Sigmoid colon (tissue), 7 donors: Measurements from ENCODE around the gene HADH. TPM values are rescaled to one million over a fixed set of nuclear protein-coding genes. Genes with fewer than 3 reads are reported as not detected.
"Not testable (repeated sequence)": the region's sequence is repeated elsewhere in the genome, so short reads cannot be mapped to it uniquely, and the experiment has no call there.

Experiments used
- DNase-seq: peaks from one replicate; pipeline ENCODE4 v3.0.0-alpha.2; 2019
- H3K27ac ChIP-seq, 4 donors: fragments of 200-600 bp; sonication (generic); one replicate each; pipeline ENCODE4 v1.5.1; 2016 to 2019; ENCODE audit warnings: mild to moderate bottlenecking in 1 of 4
- H3K27me3 ChIP-seq, 3 donors: fragments of 200-600 bp; sonication (generic); one replicate each; pipeline ENCODE4 v1.5.1; 2019; ENCODE audit warnings: mild to moderate bottlenecking in 1 of 3
- H3K36me3 ChIP-seq, 4 donors: fragments of 200-600 bp; sonication (generic); one replicate each; pipeline ENCODE4 v1.5.1; 2016 to 2019
- H3K4me1 ChIP-seq, 4 donors: fragments of 200-600 bp; sonication (generic); one replicate each; pipeline ENCODE4 v1.5.1; 2017 to 2019
- H3K4me3 ChIP-seq, 4 donors: fragments of 200-600 bp; sonication (generic); one replicate each; pipeline ENCODE4 v1.5.1; 2017 to 2019; ENCODE audit warnings: mild to moderate bottlenecking in 2 of 4, moderate library complexity in 1 of 4
- H3K9me3 ChIP-seq, 4 donors: fragments of 200-600 bp in 3 of 4; sonication (generic) in 3 of 4; one replicate each; pipeline versions ENCODE4 v1.5.1 to v1.6.1; 2013 to 2019
- EP300 ChIP-seq, 4 donors: sonication (generic); formaldehyde crosslinking; IDR thresholded peaks; one replicate each; pipeline ENCODE4 v1.6.1; 2017; ENCODE audit warnings: antibody characterized with exemption in 4 of 4
- POLR2A ChIP-seq, 2 donors: fragments of 450-650 bp; IDR thresholded peaks; one replicate each; pipeline ENCODE4 v1.6.1; 2016; ENCODE audit warnings: antibody characterized with exemption in 2 of 2, mild to moderate bottlenecking in 2 of 2, moderate library complexity in 2 of 2
- POLR2AphosphoS5 ChIP-seq, 4 donors: sonication (generic); formaldehyde crosslinking; IDR thresholded peaks; one replicate each; pipeline ENCODE4 v1.6.1; 2017; ENCODE audit warnings: antibody characterized with exemption in 4 of 4
- WGBS, 2 donors: extraction: QIAGEN DNeasy Blood & Tissue Kit; methylation state at CpG; one replicate each; pipeline ENCODE4 v1.1.7; 2013; 5-methylcytosine and 5-hydroxymethylcytosine counted together
- intact Hi-C: fragments of 100-400 bp; cut with DNase I; formaldehyde crosslinking; loops from one replicate; pipeline ENCODE4 v1.15.1; 2023
- polyA plus RNA-seq, 3 donors: library from polyadenylated mRNA; stranded (reverse); fragments of 200-250 nt; gene quantifications; one replicate each; pipeline ENCODE4 v1.2.3, GENCODE V29; 2013
- total RNA-seq, 4 donors: library from RNA; depleted of rRNA; stranded (reverse); fragments of >200 nt; gene quantifications; one replicate each; pipeline ENCODE4 v1.1.0, GENCODE V29; 2016
- TF ChIP-seq, protein P1 (sequence below), 4 experiments: fragments of 450-650 bp in 3 of 4; fragments of 200-600 bp in 1 of 4; IDR thresholded peaks; one replicate each; pipeline ENCODE4 v1.5.1; 2016 to 2019; ENCODE audit warnings: antibody characterized with exemption in 4 of 4, mild to moderate bottlenecking in 3 of 4, moderate library complexity in 2 of 4
- donor health status: healthy with polysubstance abuse.
- donor health status: Bipolar disorder and iron deficiency.
- donor health status: healthy.

The HADH gene
- total and polyA plus RNA-seq, 7 donors, result 46.6 to 229 (median 99.6) TPM

GRCh38 chr4:108049406-108049805 is 59.7 kb downstream of the HADH start:
- TF ChIP-seq, protein P1, sequence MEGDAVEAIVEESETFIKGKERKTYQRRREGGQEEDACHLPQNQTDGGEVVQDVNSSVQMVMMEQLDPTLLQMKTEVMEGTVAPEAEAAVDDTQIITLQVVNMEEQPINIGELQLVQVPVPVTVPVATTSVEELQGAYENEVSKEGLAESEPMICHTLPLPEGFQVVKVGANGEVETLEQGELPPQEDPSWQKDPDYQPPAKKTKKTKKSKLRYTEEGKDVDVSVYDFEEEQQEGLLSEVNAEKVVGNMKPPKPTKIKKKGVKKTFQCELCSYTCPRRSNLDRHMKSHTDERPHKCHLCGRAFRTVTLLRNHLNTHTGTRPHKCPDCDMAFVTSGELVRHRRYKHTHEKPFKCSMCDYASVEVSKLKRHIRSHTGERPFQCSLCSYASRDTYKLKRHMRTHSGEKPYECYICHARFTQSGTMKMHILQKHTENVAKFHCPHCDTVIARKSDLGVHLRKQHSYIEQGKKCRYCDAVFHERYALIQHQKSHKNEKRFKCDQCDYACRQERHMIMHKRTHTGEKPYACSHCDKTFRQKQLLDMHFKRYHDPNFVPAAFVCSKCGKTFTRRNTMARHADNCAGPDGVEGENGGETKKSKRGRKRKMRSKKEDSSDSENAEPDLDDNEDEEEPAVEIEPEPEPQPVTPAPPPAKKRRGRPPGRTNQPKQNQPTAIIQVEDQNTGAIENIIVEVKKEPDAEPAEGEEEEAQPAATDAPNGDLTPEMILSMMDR (IDR thresholded peaks at IDR 0.05), result no peak
- no peak for TF ChIP-seq POLR2AphosphoS5 (IDR thresholded peaks at IDR 0.05)
- no peak for TF ChIP-seq EP300 (IDR thresholded peaks at IDR 0.05)
- no peak for TF ChIP-seq POLR2A (IDR thresholded peaks at IDR 0.05)
- Histone ChIP-seq H3K27ac (no peak overlapping the region), H3K27me3 (no peaks in the 10 kb centered on the region), H3K36me3 (no peaks in the 10 kb centered on the region), H3K4me1 (peaks cover 0 to 21% (median 10%) of the 10 kb centered on the region in 4 donors), H3K4me3 (no peak overlapping the region), H3K9me3 (no peaks in the 10 kb centered on the region)
- intact Hi-C loops, result no loop called here
- DNase-seq, result no peak
- WGBS, 2 donors, result 64 to 83% methylated on average over 5 of the region's 5 CpGs

- H3K27ac ChIP-seq, H3K27me3 ChIP-seq, H3K36me3 ChIP-seq, H3K4me3 ChIP-seq, intact Hi-C loops, H3K9me3 ChIP-seq, DNase-seq: not testable (repeated sequence)
- 88 to 94% methylated on average over 8 of the region's 10 CpGs for WGBS, 2 donors
- H3K4me1 ChIP-seq, result peaks cover 0 to 14% (median 7%) of the 10 kb centered on the region in 4 donors
Measured at GRCh38 chr4:108050166-108051111, 60.8 kb downstream of the HADH start.

- Histone ChIP-seq H3K4me1 (peaks cover 0 to 5% (median 0%) of the 10 kb centered on the region in 4 donors), H3K27ac (no peak overlapping the region), H3K4me3 (no peak overlapping the region), H3K27me3 (no peaks in the 10 kb centered on the region), H3K36me3 (no peaks in the 10 kb centered on the region), H3K9me3 (no peaks in the 10 kb centered on the region)
- WGBS, 2 donors, result 84 to 98% methylated on average over 10 of the region's 10 CpGs
- intact Hi-C loops, result no loop called here
- TF ChIP-seq, protein P1 (IDR thresholded peaks at IDR 0.05), result no peak
- no peak for TF ChIP-seq POLR2A (IDR thresholded peaks at IDR 0.05)
- TF ChIP-seq EP300 (IDR thresholded peaks at IDR 0.05), result no peak
- TF ChIP-seq POLR2AphosphoS5 (IDR thresholded peaks at IDR 0.05), result no peak
- no peak for DNase-seq
Measured at GRCh38 chr4:108051343-108051742, 61.7 kb downstream of the HADH start.

GRCh38 chr4:108052558-108053120 is 63.0 kb downstream of the HADH start:
- Histone ChIP-seq H3K4me3 (no peak overlapping the region), H3K27me3 (no peaks in the 10 kb centered on the region), H3K27ac (no peak overlapping the region), H3K4me1 (no peaks in the 10 kb centered on the region), H3K36me3 (no peaks in the 10 kb centered on the region), H3K9me3 (no peaks in the 10 kb centered on the region)
- TF ChIP-seq EP300 (IDR thresholded peaks at IDR 0.05) (no peak), POLR2AphosphoS5 (IDR thresholded peaks at IDR 0.05) (no peak), POLR2A (IDR thresholded peaks at IDR 0.05) (no peak)
- TF ChIP-seq, protein P1 (IDR thresholded peaks at IDR 0.05), result no peak
- WGBS, 2 donors, result 84 to 89% methylated on average over 2 of the region's 2 CpGs
- intact Hi-C loops, result no loop called here
- no peak for DNase-seq

DNA sequence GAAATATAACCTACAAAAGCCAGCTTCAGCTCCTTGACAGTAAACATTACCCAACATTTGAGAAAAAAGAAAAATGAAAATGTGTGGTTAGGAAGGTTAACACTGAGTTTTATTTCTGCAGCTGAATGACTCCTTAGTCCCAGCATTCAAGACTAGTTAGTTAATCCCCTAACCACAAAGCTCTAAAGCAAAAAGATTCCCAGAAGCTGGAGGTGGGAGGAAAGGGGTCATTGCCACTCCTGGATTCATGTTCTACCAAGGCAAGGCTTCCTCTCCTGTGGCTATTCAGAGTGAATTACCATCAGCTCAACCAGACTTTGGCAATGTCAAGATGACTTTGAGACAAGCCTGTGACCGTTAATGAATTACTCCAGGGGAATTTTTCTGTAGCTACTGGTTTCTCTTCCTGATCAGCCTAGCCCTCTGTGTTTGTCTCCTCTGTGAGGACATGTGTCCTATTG is 63.6 kb downstream of the HADH start:
- H3K36me3 ChIP-seq, result no peaks in the 10 kb centered on the region
- no peaks in the 10 kb centered on the region for H3K4me1 ChIP-seq
- no peaks in the 10 kb centered on the region for H3K9me3 ChIP-seq
- DNase-seq, result no peak
- H3K27ac ChIP-seq, result no peak overlapping the region
- intact Hi-C loops, result no loop called here
- 48 to 68% methylated on average over 1 of the region's 1 CpG for WGBS, 2 donors
- H3K4me3 ChIP-seq, result no peak overlapping the region
- no peak for TF ChIP-seq EP300 (IDR thresholded peaks at IDR 0.05)
- no peak for TF ChIP-seq POLR2A (IDR thresholded peaks at IDR 0.05)
- TF ChIP-seq, protein P1 (IDR thresholded peaks at IDR 0.05), result no peak
- no peak for TF ChIP-seq POLR2AphosphoS5 (IDR thresholded peaks at IDR 0.05)
- no peaks in the 10 kb centered on the region for H3K27me3 ChIP-seq
